HG02840 (cell line): Measurements from ENCODE around the gene COA3.
A peak's percentile ranks its signal among the peaks of the same experiment; 100 is the strongest.

Experiments used
- ATAC-seq: cut with Tn5 transposase; IDR thresholded peaks from one replicate; pipeline ENCODE4 v1.9.1; 2021; ENCODE audit warnings: mild to moderate bottlenecking, moderate library complexity, moderate number of reproducible peaks; ENCODE audit not compliant: unreplicated experiment, low FRiP score

The COA3 gene

GRCh38 chr17:42798383-42799380, at the start of gene COA3, which contains the start of gene CNTD1:
COA3 (minus strand) TSS chr17:42798704; CDS start chr17:42798681, 23 bp downstream.
CNTD1 (plus strand) TSS chr17:42798861; CDS start chr17:42799068, 207 bp downstream.
- peak; percentile 65 for ATAC-seq

- ATAC-seq = no peak
These were observed 49.6 kb upstream of the COA3 start for GRCh38 chr17:42848093-42848492.

- no peak for ATAC-seq
These were observed 48.2 kb upstream of the COA3 start for GRCh38 chr17:42846594-42847280.

DNA sequence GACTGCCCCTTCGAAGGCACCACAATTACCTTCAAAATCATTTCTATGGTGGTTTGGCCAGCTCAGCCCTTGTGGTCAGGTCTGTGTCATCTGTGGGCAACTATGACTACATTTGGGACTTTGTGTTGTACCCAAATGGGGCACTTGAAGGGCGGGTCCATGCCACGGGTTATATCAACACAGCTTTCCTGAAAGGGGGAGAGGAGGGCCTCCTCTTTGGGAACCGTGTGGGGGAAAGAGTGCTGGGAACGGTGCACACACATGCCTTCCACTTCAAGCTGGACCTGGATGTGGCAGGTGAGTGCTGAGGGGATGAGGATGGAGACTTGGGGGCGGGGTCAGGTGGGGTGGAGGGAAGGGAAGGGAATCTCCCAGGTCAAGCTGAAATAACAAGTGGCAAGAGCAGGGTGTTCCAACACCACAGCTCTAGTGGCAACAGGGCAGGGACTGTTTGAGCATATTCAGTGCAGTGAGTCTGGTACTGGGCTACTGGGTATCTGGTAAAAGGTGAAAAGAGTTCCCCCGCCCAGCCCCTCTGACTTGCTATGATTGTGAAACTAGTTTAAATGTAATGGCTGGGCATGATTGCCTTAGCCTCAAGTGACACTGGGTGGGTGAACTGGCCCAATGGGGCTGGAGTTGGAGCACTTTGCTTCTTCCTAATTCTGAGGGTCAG, 47.6 kb upstream of the COA3 start:
- ATAC-seq = no peak

DNA sequence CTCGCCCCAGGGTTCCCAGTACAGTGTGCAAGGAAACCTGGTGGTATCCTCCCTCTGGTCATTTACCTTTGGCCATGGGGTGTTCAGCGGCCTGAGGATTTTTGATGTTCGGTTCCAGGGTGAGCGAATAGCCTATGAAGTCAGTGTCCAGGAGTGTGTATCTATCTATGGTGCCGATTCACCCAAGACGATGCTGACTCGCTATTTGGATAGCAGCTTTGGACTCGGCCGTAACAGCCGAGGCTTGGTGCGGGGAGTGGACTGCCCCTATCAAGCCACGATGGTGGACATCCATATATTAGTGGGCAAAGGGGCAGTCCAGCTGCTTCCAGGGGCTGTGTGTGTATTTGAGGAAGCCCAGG, 47.0 kb upstream of the COA3 start:
- ATAC-seq = no peak

- ATAC-seq = no peak
These were observed 46.5 kb upstream of the COA3 start for GRCh38 chr17:42844761-42845555.

- no peak for ATAC-seq
These were observed 45.8 kb upstream of the COA3 start, which contains the start of gene AOC2 for GRCh38 chr17:42844271-42844670. AOC2 (plus strand) TSS chr17:42844580; CDS start chr17:42844627, 47 bp downstream.

GRCh38 chr17:42843358-42843934, 44.9 kb upstream of the COA3 start:
- ATAC-seq = no peak

DNA sequence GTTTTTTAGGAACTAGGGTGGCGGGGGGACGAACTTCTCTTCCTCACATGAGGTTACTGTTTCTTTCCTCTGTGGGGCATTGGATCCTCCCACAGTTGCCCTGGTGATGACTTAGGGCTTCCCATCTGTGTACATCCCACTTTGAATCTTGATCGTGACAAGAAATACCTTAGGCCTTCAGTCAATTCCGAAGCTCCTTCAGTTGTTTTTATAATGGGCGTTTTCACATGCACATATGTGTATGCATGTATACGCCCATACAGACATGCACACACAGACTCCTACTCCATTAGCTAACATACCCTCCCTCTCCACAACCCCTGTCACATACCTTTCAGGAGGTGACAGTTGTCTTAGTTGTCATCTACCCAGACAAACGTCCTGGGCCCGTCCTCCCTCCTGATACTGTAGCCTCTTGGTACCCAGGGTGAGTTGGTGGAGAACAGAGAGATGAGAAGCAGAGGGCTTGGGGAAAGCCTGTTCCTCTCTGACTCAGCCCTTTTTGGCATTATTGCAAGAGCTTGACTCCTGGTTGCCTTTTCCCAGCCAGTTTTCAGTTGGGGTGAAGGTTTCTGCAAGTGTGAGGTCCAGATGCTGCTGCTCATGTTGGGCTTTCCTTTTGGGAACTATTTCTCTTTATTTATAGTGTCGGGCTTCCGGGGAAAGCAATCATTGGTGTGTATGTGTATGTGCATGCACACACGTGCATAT, 43.6 kb upstream of the COA3 start:
- ATAC-seq = no peak

- no peak for ATAC-seq
These were observed 37.2 kb upstream of the COA3 start for GRCh38 chr17:42835732-42836131.

DNA sequence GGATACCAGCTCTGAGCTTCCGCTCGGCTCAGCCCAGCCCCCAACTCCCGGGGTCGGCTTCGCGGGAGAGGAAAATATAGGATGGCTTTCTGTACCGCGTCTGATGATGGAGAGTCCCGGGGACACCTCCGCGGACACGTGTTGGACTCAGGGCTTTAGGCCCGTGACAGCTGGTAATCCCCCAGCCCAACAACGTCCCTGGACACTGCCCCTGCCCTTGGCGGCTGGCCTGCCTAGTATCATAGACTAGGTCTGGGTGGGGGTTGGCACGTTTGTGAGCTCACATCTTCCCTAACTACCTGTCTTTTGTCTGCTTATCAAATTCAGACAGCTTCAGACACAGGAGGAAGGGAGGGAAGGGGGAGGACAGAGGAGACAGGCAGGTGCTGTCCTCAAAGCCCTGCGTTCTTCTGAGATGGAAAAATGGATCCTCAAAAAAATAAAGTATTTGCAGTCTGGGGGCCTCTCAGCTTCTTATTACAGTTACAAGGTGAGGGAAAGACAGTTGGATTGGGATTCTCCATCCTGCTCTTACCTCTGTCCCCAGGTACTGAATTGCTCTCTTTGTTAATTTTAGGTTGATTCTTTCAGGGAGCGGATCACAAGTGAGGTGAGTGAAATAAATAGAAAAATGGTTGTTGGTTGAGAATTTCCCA, 35.4 kb upstream of the COA3 start:
- ATAC-seq = no peak

GRCh38 chr17:42832934-42833766, 34.6 kb upstream of the COA3 start, which contains the start of gene PSME3:
PSME3 (plus strand) TSS chr17:42833397; CDS start chr17:42833632, 235 bp downstream.
- ATAC-seq = peak; percentile 86

GRCh38 chr17:42832213-42832933, 33.9 kb upstream of the COA3 start:
- peak; percentile 16 for ATAC-seq

GRCh38 chr17:42830971-42831370, 32.5 kb upstream of the COA3 start:
- no peak for ATAC-seq

DNA sequence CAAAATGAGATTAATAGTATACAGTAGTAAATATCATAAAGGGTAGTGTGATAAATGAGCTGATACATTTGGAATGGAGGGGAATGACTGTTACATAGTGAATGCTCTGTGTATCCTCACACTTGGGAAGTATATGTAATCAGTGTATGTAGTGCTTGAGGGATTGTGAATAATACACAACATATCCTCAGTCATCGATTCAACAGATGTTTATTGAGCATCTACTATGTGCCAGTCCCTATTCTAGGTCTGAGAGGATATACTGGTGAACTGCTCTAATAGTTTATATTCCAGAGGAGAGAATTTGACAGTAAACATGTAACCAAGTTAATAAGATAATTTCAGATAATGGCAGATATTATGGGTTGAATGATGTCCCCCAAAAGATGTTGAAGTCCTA, 29.0 kb upstream of the COA3 start:
- no peak for ATAC-seq

DNA sequence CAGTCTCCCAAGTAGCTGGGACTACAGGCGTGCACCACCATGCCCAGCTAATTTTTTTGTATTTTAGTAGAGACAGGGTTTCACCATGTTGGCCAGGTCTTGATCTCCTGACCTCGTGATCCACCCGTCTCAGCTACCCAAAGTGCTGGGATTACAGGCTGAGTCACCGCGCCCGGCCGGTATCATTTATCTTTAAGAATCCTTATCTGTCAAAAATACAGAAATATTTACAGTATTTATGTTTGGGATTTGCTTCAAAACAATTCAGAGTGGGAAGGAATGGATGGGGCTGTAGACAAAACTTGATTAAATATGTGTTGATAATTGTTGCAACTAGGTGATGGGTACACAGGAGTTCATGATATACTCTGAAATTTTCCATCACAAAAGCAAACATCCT, 22.7 kb upstream of the COA3 start:
- no peak for ATAC-seq
